OCI-LY3 (cell line): ENCODE data around the gene CXCL5.

Experiments
- EZH2phosphoT487 ChIP-seq: fragments of 200-600 bp; shearing (Covaris generic); IDR thresholded peaks from 2 replicates; pipeline ENCODE4 v1.6.1; 2018; ENCODE audit warnings: antibody characterized with exemption, mixed run types, low read depth
- TF ChIP-seq, protein P1 (sequence below): fragments of 200-600, 300-600 bp; sonication (generic); IDR thresholded peaks from 2 replicates; pipeline ENCODE4 v1.5.1; 2014; ENCODE audit warnings: antibody characterized with exemption, low read length, low read depth

DNA sequence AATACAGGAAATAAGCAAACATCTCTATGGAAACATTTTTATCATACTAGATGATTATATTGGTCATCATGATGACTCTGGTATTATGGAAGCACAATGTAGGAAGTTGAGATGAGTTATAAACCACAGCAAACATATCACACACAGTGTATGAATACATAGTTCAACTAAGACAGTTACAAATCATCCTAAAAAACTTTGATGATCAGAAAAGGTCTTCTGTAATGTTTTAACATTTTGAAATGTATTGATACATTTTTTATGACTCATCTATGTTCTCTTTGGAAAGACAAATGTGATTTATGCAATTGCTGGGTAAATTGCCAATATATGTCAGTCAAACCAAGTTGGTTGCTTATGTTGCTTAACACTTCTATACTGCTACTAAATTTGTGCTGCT lies 35.3 kb upstream of the CXCL5 start:
- TF ChIP-seq, protein P1, sequence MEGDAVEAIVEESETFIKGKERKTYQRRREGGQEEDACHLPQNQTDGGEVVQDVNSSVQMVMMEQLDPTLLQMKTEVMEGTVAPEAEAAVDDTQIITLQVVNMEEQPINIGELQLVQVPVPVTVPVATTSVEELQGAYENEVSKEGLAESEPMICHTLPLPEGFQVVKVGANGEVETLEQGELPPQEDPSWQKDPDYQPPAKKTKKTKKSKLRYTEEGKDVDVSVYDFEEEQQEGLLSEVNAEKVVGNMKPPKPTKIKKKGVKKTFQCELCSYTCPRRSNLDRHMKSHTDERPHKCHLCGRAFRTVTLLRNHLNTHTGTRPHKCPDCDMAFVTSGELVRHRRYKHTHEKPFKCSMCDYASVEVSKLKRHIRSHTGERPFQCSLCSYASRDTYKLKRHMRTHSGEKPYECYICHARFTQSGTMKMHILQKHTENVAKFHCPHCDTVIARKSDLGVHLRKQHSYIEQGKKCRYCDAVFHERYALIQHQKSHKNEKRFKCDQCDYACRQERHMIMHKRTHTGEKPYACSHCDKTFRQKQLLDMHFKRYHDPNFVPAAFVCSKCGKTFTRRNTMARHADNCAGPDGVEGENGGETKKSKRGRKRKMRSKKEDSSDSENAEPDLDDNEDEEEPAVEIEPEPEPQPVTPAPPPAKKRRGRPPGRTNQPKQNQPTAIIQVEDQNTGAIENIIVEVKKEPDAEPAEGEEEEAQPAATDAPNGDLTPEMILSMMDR = no peak
- no peak for TF ChIP-seq EZH2phosphoT487
